Measurements from ENCODE around the gene PACRG. TPM values are rescaled to one million over a fixed set of nuclear protein-coding genes. Genes with fewer than 3 reads are reported as not detected.

PACRG gene
- total and polyA plus RNA-seq, 2 of the 4 experiments (the other 2 are of a cell fraction), result not detected

- BruUV-seq (replicated peaks), result no TSS peak
- dilution Hi-C loops (cut with HindIII; ENCODE audit: low sequenced_read_pairs, unreplicated experiment) (no loop called here), in situ Hi-C loops (cut with MboI; ENCODE audit: low sequenced_read_pairs) (no loop called here), intact Hi-C loops (cut with micrococcal nuclease) (no loop called here)
- no peaks in the 10 kb centered on the region for H3K4me1 ChIP-seq (ENCODE audit: control insufficient read depth, insufficient read depth, low read length)
- no peak overlapping the region for H2BK120ac ChIP-seq (ENCODE audit: low read depth, low read length)
- H3K23ac ChIP-seq (ENCODE audit: low read depth, low read length), result no peak overlapping the region
- no peak overlapping the region for H2AK9ac ChIP-seq (replicated peaks; ENCODE audit: low read depth, low read length, poor library complexity)
- no peaks in the 10 kb centered on the region for H3K27me3 ChIP-seq (ENCODE audit: control insufficient read depth, insufficient read depth, low read length)
- no peak overlapping the region for H2BK5ac ChIP-seq (ENCODE audit: low read depth, low read length, poor library complexity, severe bottlenecking)
- no peaks in the 10 kb centered on the region for H3K36me3 ChIP-seq (ENCODE audit: control insufficient read depth, insufficient read depth, low read length)
- no peak overlapping the region for H3K4ac ChIP-seq (ENCODE audit: low read depth, low read length)
- no peak for TF ChIP-seq RAD21 (IDR thresholded peaks at IDR 0.05; ENCODE audit: low read length)
- TF ChIP-seq SMC3 (IDR thresholded peaks at IDR 0.05; ENCODE audit: low read depth, low read length), result no peak
- no peak for TF ChIP-seq POLR2A (IDR thresholded peaks at IDR 0.05; ENCODE audit: low read depth, low read length)
- no peak for TF ChIP-seq CHD1 (IDR thresholded peaks at IDR 0.05; ENCODE audit: low read depth, low read length)
- TF ChIP-seq CEBPB (IDR thresholded peaks at IDR 0.05; ENCODE audit: low read depth, low read length), result no peak
- no peak for TF ChIP-seq MXI1 (IDR thresholded peaks at IDR 0.05; ENCODE audit: borderline replicate concordance, low read depth, low read length)
- TF ChIP-seq NFE2L2 (IDR thresholded peaks at IDR 0.05; ENCODE audit: low read depth, low read length), result no peak
- TF ChIP-seq MAZ (IDR thresholded peaks at IDR 0.05; ENCODE audit: borderline replicate concordance, low read depth, low read length), result no peak
- TF ChIP-seq CTCF (conservative IDR thresholded peaks at IDR 0.05; ENCODE audit: low read depth, low read length), result no peak
- no peak for TF ChIP-seq RFX5 (IDR thresholded peaks at IDR 0.05; ENCODE audit: low read depth, low read length)
- TF ChIP-seq USF2 (IDR thresholded peaks at IDR 0.05; ENCODE audit: low read depth, low read length), result no peak
- no peak for TF ChIP-seq MAFK (IDR thresholded peaks at IDR 0.05; ENCODE audit: low read depth, low read length)
- TF ChIP-seq, protein P1, sequence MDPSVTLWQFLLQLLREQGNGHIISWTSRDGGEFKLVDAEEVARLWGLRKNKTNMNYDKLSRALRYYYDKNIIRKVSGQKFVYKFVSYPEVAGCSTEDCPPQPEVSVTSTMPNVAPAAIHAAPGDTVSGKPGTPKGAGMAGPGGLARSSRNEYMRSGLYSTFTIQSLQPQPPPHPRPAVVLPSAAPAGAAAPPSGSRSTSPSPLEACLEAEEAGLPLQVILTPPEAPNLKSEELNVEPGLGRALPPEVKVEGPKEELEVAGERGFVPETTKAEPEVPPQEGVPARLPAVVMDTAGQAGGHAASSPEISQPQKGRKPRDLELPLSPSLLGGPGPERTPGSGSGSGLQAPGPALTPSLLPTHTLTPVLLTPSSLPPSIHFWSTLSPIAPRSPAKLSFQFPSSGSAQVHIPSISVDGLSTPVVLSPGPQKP (IDR thresholded peaks at IDR 0.05; ENCODE audit: borderline replicate concordance, low read depth, low read length), result no peak
- TF ChIP-seq RCOR1 (IDR thresholded peaks at IDR 0.05; ENCODE audit: insufficient replicate concordance, low read length), result no peak
- DNase-seq, result no peak
- H2BK20ac ChIP-seq (ENCODE audit: low read depth, low read length), result no peak overlapping the region
- no peak overlapping the region for H2AFZ ChIP-seq (replicated peaks; ENCODE audit: low read length, poor library complexity)
- H3K9ac ChIP-seq (ENCODE audit: low read depth, low read length), result no peak overlapping the region
- no peak overlapping the region for H4K91ac ChIP-seq (ENCODE audit: insufficient read depth, low read depth, low read length)
- no peaks in the 10 kb centered on the region for H3K79me1 ChIP-seq (ENCODE audit: low read depth in 1 of 2, low read length in 2 of 2)
- POLR2A ChIA-PET (ENCODE audit: unreplicated experiment), result no interaction called here
- no peak overlapping the region for H3K56ac ChIP-seq (ENCODE audit: extremely low read depth, insufficient read depth, low read length)
- no peak overlapping the region for H2BK15ac ChIP-seq (ENCODE audit: low read depth, low read length)
- no peaks in the 10 kb centered on the region for H4K20me1 ChIP-seq (ENCODE audit: insufficient read depth, low read length)
- no peak overlapping the region for H3K4me3 ChIP-seq (ENCODE audit: insufficient read depth, low read depth, low read length)
- H3K4me2 ChIP-seq (ENCODE audit: low read depth, low read length), result no peak overlapping the region
- CTCF ChIA-PET, result no interaction called here
- peaks cover 17% of the 10 kb centered on the region for H3K9me3 ChIP-seq (ENCODE audit: control insufficient read depth, insufficient read depth, low read length)
- H3K9me1 ChIP-seq (ENCODE audit: insufficient read depth, low read length), result no peaks in the 10 kb centered on the region
- H2AK5ac ChIP-seq (ENCODE audit: low read depth, low read length), result no peak overlapping the region
- no peak overlapping the region for H3K18ac ChIP-seq (ENCODE audit: low read depth, low read length)
- H4K8ac ChIP-seq (ENCODE audit: low read depth in 2 of 2, low read length in 2 of 2), result no peak overlapping the region
- ATAC-seq (ENCODE audit: low read depth), result no peak
- no peak overlapping the region for H3K14ac ChIP-seq (replicated peaks; ENCODE audit: low read depth, low read length)
- no peak overlapping the region for H4K5ac ChIP-seq (ENCODE audit: low read depth, low read length)
- WGBS, 2 experiments (ENCODE audit: extremely low coverage in 2 of 2, insufficient read length in 1 of 2), result no CpG with 5 or more reads among the region's 10 CpGs
- H3K27ac ChIP-seq (ENCODE audit: insufficient read depth, low read length), result no peak overlapping the region
Observed at GRCh38 chr6:163226836-163227485, 499.2 kb downstream of the PACRG start.
